ENCODE measurements around the gene FKRP. TPM values are rescaled to one million over a fixed set of nuclear protein-coding genes. Genes with fewer than 3 reads are reported as not detected.

Gene FKRP
- total and polyA plus RNA-seq, 2 of the 13 experiments (the other 11 are each of a cell fraction or from before 2014, with no cell fraction given) = 7.3 to 9.8 TPM

GRCh38 chr19:46786236-46787039, 40.6 kb downstream of the FKRP start (continued):
- peak; percentile 62 for TF ChIP-seq ZNF281 (CRISPR knock-in tag; IDR thresholded peaks at IDR 0.05; ENCODE audit: borderline replicate concordance)
- TF ChIP-seq UBTF (CRISPR knock-in tag; IDR thresholded peaks at IDR 0.05) = 0 out of 2 replicates have a peak, but pooled peaks have one; percentile 24
- TF ChIP-seq CBX1 (IDR thresholded peaks at IDR 0.05; ENCODE audit: low read depth) = no peak
- no peak for TF ChIP-seq KAT8 (CRISPR knock-in tag; IDR thresholded peaks at IDR 0.05)
- no peak for TF ChIP-seq MTF1 (CRISPR knock-in tag; IDR thresholded peaks at IDR 0.05)
- TF ChIP-seq ZNF18 (CRISPR knock-in tag; IDR thresholded peaks at IDR 0.05; ENCODE audit: insufficient replicate concordance) = no peak
- no peak for TF ChIP-seq RFXANK (CRISPR knock-in tag; IDR thresholded peaks at IDR 0.05)
- TF ChIP-seq ZNF639 (CRISPR knock-in tag; conservative IDR thresholded peaks at IDR 0.05) = no peak
- TF ChIP-seq, protein P1, sequence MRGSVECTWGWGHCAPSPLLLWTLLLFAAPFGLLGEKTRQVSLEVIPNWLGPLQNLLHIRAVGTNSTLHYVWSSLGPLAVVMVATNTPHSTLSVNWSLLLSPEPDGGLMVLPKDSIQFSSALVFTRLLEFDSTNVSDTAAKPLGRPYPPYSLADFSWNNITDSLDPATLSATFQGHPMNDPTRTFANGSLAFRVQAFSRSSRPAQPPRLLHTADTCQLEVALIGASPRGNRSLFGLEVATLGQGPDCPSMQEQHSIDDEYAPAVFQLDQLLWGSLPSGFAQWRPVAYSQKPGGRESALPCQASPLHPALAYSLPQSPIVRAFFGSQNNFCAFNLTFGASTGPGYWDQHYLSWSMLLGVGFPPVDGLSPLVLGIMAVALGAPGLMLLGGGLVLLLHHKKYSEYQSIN (CRISPR knock-in tag; IDR thresholded peaks at IDR 0.05; ENCODE audit: borderline replicate concordance) = no peak
- TF ChIP-seq SMYD3 (CRISPR knock-in tag; IDR thresholded peaks at IDR 0.05) = no peak
- no peak; the same call in 1 of the 2 replicates for TF ChIP-seq KAT7 (CRISPR knock-in tag; IDR thresholded peaks at IDR 0.05; ENCODE audit: borderline replicate concordance)
- no peak for TF ChIP-seq ZNF382 (CRISPR knock-in tag; IDR thresholded peaks at IDR 0.05; ENCODE audit: borderline replicate concordance)
- TF ChIP-seq ZBTB3 (CRISPR knock-in tag; IDR thresholded peaks at IDR 0.05; ENCODE audit: borderline replicate concordance, low read depth) = no peak
- TF ChIP-seq, protein P2, sequence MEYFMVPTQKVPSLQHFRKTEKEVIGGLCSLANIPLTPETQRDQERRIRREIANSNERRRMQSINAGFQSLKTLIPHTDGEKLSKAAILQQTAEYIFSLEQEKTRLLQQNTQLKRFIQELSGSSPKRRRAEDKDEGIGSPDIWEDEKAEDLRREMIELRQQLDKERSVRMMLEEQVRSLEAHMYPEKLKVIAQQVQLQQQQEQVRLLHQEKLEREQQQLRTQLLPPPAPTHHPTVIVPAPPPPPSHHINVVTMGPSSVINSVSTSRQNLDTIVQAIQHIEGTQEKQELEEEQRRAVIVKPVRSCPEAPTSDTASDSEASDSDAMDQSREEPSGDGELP (IDR thresholded peaks at IDR 0.05; ENCODE audit: borderline replicate concordance, low read depth) = peak; percentile 94
- TF ChIP-seq ZNF720 (CRISPR knock-in tag; IDR thresholded peaks at IDR 0.05) = no peak
- TF ChIP-seq SOX5 (CRISPR knock-in tag; IDR thresholded peaks at IDR 0.05; ENCODE audit: borderline replicate concordance) = no peak
- no peak for TF ChIP-seq ZNF550 (CRISPR knock-in tag; IDR thresholded peaks at IDR 0.05; ENCODE audit: borderline replicate concordance)
- peak; percentile 92 for TF ChIP-seq FOSL2 (CRISPR knock-in tag; IDR thresholded peaks at IDR 0.05)
- TF ChIP-seq ESRRA (CRISPR knock-in tag; IDR thresholded peaks at IDR 0.05; ENCODE audit: low read depth) = no peak
